ENCODE measurements around the gene ARHGAP10.

DNA sequence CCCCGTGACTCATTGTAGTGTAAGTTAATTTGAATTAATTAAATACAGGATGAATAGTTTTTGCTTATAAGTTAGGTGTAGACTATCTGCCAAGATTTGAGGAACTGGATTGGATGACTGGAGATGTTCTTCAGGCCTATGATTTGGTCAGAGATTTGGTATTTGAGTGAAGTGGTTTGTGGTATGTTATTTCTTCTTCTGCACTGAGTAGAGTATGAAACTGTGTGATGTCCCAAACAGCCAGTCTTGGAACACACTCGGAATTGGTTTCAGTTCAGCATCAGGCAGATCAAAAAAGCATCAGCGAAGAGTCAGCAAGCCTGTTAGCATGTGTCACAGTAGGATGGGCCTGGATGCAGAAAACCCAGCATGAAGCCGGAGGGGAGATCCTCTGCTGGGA lies 294.1 kb downstream of the ARHGAP10 start:
- TF ChIP-seq, protein P1, sequence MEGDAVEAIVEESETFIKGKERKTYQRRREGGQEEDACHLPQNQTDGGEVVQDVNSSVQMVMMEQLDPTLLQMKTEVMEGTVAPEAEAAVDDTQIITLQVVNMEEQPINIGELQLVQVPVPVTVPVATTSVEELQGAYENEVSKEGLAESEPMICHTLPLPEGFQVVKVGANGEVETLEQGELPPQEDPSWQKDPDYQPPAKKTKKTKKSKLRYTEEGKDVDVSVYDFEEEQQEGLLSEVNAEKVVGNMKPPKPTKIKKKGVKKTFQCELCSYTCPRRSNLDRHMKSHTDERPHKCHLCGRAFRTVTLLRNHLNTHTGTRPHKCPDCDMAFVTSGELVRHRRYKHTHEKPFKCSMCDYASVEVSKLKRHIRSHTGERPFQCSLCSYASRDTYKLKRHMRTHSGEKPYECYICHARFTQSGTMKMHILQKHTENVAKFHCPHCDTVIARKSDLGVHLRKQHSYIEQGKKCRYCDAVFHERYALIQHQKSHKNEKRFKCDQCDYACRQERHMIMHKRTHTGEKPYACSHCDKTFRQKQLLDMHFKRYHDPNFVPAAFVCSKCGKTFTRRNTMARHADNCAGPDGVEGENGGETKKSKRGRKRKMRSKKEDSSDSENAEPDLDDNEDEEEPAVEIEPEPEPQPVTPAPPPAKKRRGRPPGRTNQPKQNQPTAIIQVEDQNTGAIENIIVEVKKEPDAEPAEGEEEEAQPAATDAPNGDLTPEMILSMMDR (IDR thresholded peaks at IDR 0.05), result no peak
- TF ChIP-seq POLR2A (IDR thresholded peaks at IDR 0.05), result no peak
